ENCODE data around the gene EXD2. TPM values are rescaled to one million over a fixed set of nuclear protein-coding genes. Genes with fewer than 3 reads are reported as not detected.

EXD2 gene
- total RNA-seq, 1 experiment from 2014 or later: 26.2 TPM

- TF ChIP-seq TEAD1 (CRISPR knock-in tag; IDR thresholded peaks at IDR 0.05) (no peak), ZNF317 (CRISPR knock-in tag; IDR thresholded peaks at IDR 0.05; ENCODE audit: borderline replicate concordance, low read depth) (no peak), ZNF423 (CRISPR knock-in tag; IDR thresholded peaks at IDR 0.05) (no peak), HMGA2 (CRISPR knock-in tag; IDR thresholded peaks at IDR 0.05) (no peak), MAX (CRISPR knock-in tag; IDR thresholded peaks at IDR 0.05) (no peak)
Measured at GRCh38 chr14:69280746-69281291, 89.5 kb downstream of the EXD2 start (continued).

DNA sequence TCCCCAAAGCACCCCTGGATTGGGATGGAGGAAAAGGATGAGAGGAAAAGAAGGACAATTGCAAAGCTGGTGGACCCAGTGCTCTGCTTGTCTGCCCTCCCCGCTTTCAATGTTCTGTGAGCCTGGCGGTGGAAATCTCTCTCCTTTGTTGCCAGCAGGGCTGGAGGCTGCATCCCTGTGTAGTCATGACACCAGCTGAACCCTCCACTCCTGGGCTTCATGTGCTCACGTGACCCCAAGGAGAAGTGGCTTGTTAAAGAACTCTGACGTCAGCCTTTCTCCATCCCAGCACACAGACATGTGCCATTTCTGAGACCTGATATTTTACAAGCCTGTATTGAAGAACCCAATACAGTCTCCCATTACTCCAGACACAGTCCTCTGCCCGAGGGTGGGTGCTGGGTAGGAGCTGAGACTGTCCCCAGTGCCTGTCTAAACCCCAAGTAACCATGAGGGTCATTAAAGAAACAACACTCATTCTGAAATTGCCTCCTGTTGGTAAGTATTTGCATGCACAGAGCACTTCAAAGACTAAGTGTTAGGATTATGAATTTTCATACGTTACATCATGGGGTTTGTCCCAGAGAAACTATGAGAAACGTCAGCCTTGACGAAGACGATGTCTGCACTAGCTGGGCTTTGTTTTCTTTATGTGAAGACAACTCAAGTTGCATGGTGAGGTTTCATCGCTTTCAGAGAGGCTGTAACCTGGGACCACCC lies 90.3 kb downstream of the EXD2 start:
- no peaks in the 10 kb centered on the region for H3K27me3 Mint-ChIP-seq (ENCODE audit: low read depth)
- no peak overlapping the region for H3K27ac Mint-ChIP-seq
- ATAC-seq (no peak), DNase-seq (ENCODE audit: low spot score) (no peak)
- no peaks in the 10 kb centered on the region for H3K36me3 Mint-ChIP-seq
- ChIA-PET POLR2A (no interaction called here), CTCF (interaction anchor here (0.6 to 2.0 kb wide), 4 partner anchors 20 to 189 kb away, joined by 3 to 8 read pairs (median 6); partner anchors contain the start of gene GALNT16)
- peaks cover 8% of the 10 kb centered on the region for H3K9me3 Mint-ChIP-seq
- H3K4me1 Mint-ChIP-seq: no peaks in the 10 kb centered on the region
- no peak for TF ChIP-seq TCF7 (CRISPR knock-in tag; IDR thresholded peaks at IDR 0.05; ENCODE audit: low read depth)
- no peak for TF ChIP-seq FOXP1 (CRISPR knock-in tag; IDR thresholded peaks at IDR 0.05; ENCODE audit: borderline replicate concordance)
- no peak for TF ChIP-seq PRRX2 (CRISPR knock-in tag; IDR thresholded peaks at IDR 0.05)
- TF ChIP-seq ERG (CRISPR knock-in tag; IDR thresholded peaks at IDR 0.05): no peak
- no peak for TF ChIP-seq USF2 (CRISPR knock-in tag; IDR thresholded peaks at IDR 0.05)
- TF ChIP-seq JAZF1 (CRISPR knock-in tag; IDR thresholded peaks at IDR 0.05): no peak
- TF ChIP-seq GABPB1 (CRISPR knock-in tag; IDR thresholded peaks at IDR 0.05): no peak
- no peak for TF ChIP-seq CREM (CRISPR knock-in tag; IDR thresholded peaks at IDR 0.05)
- TF ChIP-seq, protein P1, sequence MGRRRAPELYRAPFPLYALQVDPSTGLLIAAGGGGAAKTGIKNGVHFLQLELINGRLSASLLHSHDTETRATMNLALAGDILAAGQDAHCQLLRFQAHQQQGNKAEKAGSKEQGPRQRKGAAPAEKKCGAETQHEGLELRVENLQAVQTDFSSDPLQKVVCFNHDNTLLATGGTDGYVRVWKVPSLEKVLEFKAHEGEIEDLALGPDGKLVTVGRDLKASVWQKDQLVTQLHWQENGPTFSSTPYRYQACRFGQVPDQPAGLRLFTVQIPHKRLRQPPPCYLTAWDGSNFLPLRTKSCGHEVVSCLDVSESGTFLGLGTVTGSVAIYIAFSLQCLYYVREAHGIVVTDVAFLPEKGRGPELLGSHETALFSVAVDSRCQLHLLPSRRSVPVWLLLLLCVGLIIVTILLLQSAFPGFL (CRISPR knock-in tag; IDR thresholded peaks at IDR 0.05; ENCODE audit: borderline replicate concordance): no peak
- TF ChIP-seq RELA (CRISPR knock-in tag; IDR thresholded peaks at IDR 0.05; ENCODE audit: borderline replicate concordance): no peak
- TF ChIP-seq, protein P2, sequence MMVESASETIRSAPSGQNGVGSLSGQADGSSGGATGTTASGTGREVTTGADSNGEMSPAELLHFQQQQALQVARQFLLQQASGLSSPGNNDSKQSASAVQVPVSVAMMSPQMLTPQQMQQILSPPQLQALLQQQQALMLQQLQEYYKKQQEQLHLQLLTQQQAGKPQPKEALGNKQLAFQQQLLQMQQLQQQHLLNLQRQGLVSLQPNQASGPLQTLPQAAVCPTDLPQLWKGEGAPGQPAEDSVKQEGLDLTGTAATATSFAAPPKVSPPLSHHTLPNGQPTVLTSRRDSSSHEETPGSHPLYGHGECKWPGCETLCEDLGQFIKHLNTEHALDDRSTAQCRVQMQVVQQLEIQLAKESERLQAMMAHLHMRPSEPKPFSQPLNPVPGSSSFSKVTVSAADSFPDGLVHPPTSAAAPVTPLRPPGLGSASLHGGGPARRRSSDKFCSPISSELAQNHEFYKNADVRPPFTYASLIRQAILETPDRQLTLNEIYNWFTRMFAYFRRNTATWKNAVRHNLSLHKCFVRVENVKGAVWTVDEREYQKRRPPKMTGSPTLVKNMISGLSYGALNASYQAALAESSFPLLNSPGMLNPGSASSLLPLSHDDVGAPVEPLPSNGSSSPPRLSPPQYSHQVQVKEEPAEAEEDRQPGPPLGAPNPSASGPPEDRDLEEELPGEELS (CRISPR knock-in tag; IDR thresholded peaks at IDR 0.05): no peak
- TF ChIP-seq SMAD3 (CRISPR knock-in tag; IDR thresholded peaks at IDR 0.05; ENCODE audit: borderline replicate concordance): no peak
- TF ChIP-seq, protein P3, sequence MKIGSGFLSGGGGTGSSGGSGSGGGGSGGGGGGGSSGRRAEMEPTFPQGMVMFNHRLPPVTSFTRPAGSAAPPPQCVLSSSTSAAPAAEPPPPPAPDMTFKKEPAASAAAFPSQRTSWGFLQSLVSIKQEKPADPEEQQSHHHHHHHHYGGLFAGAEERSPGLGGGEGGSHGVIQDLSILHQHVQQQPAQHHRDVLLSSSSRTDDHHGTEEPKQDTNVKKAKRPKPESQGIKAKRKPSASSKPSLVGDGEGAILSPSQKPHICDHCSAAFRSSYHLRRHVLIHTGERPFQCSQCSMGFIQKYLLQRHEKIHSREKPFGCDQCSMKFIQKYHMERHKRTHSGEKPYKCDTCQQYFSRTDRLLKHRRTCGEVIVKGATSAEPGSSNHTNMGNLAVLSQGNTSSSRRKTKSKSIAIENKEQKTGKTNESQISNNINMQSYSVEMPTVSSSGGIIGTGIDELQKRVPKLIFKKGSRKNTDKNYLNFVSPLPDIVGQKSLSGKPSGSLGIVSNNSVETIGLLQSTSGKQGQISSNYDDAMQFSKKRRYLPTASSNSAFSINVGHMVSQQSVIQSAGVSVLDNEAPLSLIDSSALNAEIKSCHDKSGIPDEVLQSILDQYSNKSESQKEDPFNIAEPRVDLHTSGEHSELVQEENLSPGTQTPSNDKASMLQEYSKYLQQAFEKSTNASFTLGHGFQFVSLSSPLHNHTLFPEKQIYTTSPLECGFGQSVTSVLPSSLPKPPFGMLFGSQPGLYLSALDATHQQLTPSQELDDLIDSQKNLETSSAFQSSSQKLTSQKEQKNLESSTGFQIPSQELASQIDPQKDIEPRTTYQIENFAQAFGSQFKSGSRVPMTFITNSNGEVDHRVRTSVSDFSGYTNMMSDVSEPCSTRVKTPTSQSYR (CRISPR knock-in tag; IDR thresholded peaks at IDR 0.05): no peak
- TF ChIP-seq ZNF425 (CRISPR knock-in tag; conservative IDR thresholded peaks at IDR 0.05): no peak
- TF ChIP-seq, protein P4, sequence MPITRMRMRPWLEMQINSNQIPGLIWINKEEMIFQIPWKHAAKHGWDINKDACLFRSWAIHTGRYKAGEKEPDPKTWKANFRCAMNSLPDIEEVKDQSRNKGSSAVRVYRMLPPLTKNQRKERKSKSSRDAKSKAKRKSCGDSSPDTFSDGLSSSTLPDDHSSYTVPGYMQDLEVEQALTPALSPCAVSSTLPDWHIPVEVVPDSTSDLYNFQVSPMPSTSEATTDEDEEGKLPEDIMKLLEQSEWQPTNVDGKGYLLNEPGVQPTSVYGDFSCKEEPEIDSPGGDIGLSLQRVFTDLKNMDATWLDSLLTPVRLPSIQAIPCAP (CRISPR knock-in tag; IDR thresholded peaks at IDR 0.05): no peak
- TF ChIP-seq KAT7 (CRISPR knock-in tag; IDR thresholded peaks at IDR 0.05; ENCODE audit: borderline replicate concordance): no peak
- no peak for TF ChIP-seq MYBL2 (CRISPR knock-in tag; IDR thresholded peaks at IDR 0.05)
- no peak for TF ChIP-seq CREB1 (CRISPR knock-in tag; IDR thresholded peaks at IDR 0.05)
- TF ChIP-seq RORB (CRISPR knock-in tag; IDR thresholded peaks at IDR 0.05): no peak
- H3K4me3 Mint-ChIP-seq: no peak overlapping the region
